Rectal smooth muscle tissue (tissue), 1 donor: ENCODE measurements around the gene LRMDA.
A peak's percentile ranks its signal among the peaks of the same experiment; 100 is the strongest.

Source experiments
- H3K27ac ChIP-seq: one replicate; pipeline ENCODE4 v1.7.0; 2013; ENCODE audit warnings: low read depth, low read length, inconsistent platforms
- H3K27me3 ChIP-seq: one replicate; pipeline ENCODE4 v1.7.0; 2013; ENCODE audit warnings: low read length; ENCODE audit not compliant: control insufficient read depth, insufficient read depth
- H3K36me3 ChIP-seq: one replicate; pipeline ENCODE4 v1.7.0; 2013; ENCODE audit warnings: low read length; ENCODE audit not compliant: control insufficient read depth, insufficient read depth
- H3K4me1 ChIP-seq: one replicate; pipeline ENCODE4 v1.7.0; 2013; ENCODE audit warnings: low read length; ENCODE audit not compliant: control insufficient read depth, insufficient read depth
- H3K4me3 ChIP-seq: one replicate; pipeline ENCODE4 v1.7.0; 2013; ENCODE audit warnings: low read length
- H3K9ac ChIP-seq: one replicate; pipeline ENCODE4 v1.7.0; 2013; ENCODE audit warnings: low read length

LRMDA gene

DNA sequence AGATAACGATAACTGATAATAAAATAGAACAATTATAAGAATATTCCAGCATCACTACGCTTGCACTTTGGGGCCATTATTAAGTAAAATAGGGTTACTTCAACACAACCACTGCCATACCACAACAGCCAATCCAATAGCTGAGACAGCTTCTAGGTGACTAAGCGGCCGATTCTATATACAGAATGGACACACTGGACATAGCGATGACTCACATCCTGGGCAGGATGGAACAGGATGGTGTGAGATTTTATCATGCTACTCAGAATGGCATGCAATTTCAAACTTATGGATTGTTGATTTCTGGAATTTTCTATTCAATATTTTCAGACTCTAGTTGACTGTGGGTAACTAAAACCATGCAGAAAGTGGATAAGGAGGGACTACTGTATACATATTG, 920.9 kb downstream of the LRMDA start:
- H3K36me3 ChIP-seq: no peaks in the 10 kb centered on the region
- H3K27ac ChIP-seq: no peak overlapping the region
- peaks cover 19% of the 10 kb centered on the region for H3K4me1 ChIP-seq
- no peak overlapping the region for H3K4me3 ChIP-seq
- no peaks in the 10 kb centered on the region for H3K27me3 ChIP-seq
- no peak overlapping the region for H3K9ac ChIP-seq

DNA sequence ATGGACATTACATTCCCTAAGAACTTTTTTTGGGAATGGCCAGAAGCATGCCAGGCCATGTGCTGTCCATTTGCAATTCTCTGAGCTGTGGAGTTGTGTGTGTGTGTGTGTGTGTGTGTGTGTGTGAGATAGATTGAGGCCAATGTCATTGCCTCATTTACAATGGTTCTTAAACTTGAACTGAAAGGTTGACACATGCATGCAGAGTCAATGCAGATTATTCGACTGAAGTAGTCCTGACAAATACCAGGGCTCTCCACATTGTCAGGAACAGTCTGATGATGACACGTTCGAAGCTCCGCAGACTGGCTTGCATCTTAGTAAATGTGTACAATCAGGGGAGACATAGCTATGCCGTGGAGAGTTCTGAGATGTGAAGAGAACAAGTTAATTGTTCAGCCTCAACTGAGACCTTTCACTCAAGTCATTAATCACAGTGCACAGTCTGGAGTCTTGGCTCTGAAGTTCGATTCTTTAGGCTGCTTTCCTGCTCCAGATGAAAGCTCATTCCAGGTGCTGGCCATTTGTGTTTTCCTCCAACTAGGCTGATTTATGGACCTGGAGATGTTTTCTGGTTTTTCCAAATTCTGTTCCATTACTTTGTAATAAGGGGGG, 921.9 kb downstream of the LRMDA start:
- Histone ChIP-seq H3K36me3 (no peaks in the 10 kb centered on the region), H3K27ac (peak overlapping the region; percentile 56), H3K27me3 (no peaks in the 10 kb centered on the region), H3K4me1 (peaks cover 19% of the 10 kb centered on the region), H3K4me3 (no peak overlapping the region), H3K9ac (no peak overlapping the region)

DNA sequence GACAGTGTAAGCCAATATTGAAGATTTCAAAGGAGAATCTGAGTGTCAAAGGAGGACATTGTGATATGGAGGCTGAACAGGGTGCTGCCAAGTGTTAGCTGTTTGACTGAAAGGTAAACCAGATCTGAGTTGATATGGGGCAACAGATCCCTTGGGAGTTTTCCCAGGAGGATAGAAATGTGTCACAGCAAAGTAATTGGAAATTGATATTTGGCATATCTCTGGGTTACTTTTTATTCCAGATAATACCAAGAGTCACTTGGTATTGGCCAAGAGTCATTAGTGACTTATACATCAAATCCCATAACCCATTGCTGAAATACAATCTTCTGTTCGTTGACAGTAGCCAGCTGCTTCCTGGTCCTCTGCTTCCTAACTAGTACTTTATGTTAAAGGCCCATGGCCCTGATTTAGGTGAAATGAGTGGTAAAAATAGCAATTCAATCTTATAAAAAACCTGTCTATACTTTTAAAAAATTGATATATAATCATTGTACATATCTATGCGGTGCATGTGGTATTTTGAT, 922.9 kb downstream of the LRMDA start:
- Histone ChIP-seq H3K4me1 (peaks cover 19% of the 10 kb centered on the region), H3K4me3 (no peak overlapping the region), H3K27ac (peak overlapping the region; percentile 30), H3K9ac (no peak overlapping the region), H3K36me3 (no peaks in the 10 kb centered on the region), H3K27me3 (no peaks in the 10 kb centered on the region)

DNA sequence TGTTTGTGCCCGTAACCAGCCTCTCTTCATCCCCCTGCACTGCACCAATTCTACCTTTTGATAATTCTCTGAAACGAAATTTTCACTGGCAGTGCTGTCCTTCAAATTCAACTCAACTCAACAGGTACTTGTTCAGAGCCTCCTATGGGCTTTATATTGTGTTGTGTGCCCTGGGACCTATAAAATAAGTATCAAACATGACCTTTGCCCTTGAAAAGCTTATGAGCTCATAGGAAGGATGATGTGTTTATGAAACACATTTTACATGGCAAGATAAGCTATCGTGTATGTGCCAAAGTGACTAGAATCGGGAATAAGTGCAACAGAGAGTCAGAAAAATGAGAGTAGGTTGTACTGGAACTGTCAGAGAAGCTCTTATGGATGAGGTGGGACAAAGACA, 923.5 kb downstream of the LRMDA start:
- H3K36me3 ChIP-seq: no peaks in the 10 kb centered on the region
- no peak overlapping the region for H3K9ac ChIP-seq
- H3K27ac ChIP-seq: no peak overlapping the region
- H3K4me3 ChIP-seq: no peak overlapping the region
- peaks cover 19% of the 10 kb centered on the region for H3K4me1 ChIP-seq
- no peaks in the 10 kb centered on the region for H3K27me3 ChIP-seq

DNA sequence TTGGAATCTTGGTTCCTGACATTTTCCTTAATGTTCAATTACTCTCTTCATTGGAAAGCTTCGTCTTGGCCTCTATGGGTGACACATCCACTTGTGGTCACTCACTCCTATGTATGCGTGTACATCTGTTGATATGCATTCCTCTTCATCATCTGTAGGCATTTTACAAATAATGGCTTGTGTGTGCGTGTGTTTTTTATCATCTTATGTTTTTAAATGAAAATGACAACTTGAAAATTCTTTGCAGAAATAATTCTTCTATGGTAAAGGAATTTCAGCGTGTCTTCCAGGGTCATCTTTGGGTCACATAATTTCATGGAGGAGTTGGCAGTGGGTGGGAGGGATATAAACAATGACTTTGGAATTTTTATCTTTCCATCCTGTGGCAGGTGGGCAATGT, 925.1 kb downstream of the LRMDA start:
- no peak overlapping the region for H3K4me3 ChIP-seq
- H3K27me3 ChIP-seq: no peaks in the 10 kb centered on the region
- peaks cover 8% of the 10 kb centered on the region for H3K4me1 ChIP-seq
- H3K9ac ChIP-seq: no peak overlapping the region
- H3K36me3 ChIP-seq: no peaks in the 10 kb centered on the region
- H3K27ac ChIP-seq: no peak overlapping the region

DNA sequence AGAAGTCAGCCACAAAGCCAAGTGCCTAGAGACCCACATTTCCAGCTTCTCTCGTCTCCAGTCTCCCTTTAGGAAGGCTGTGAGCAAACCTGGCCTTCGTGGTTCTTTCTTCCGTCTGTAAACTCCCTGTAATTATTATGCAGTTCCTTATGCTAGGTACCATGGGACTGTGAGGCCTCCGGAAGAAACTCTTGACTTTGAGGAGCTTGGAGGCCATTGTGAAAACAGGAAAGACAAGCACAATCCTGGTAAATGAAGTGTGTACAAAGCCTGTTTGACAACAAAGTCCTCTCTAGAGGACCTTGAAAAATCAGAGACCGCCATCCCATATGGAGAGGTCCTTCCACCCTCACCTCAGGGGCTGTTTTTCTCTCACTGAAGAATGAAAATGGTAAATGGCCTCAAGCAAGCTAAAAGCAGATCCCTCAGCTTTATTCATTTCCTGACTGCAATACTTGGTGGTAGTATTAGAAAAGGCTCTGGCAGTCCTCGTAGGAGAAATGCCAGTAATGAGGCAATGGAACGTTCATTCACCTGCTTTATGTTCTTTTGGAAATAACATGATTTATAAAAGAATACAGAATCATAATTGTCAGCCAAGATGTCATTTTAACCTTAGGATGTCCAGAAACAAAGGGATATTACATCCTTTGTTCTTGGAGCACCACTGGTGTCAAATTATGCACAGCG, 926.4 kb downstream of the LRMDA start:
- Histone ChIP-seq H3K4me1 (peaks cover 4% of the 10 kb centered on the region), H3K27ac (no peak overlapping the region), H3K9ac (no peak overlapping the region), H3K27me3 (no peaks in the 10 kb centered on the region), H3K36me3 (no peaks in the 10 kb centered on the region), H3K4me3 (no peak overlapping the region)

DNA sequence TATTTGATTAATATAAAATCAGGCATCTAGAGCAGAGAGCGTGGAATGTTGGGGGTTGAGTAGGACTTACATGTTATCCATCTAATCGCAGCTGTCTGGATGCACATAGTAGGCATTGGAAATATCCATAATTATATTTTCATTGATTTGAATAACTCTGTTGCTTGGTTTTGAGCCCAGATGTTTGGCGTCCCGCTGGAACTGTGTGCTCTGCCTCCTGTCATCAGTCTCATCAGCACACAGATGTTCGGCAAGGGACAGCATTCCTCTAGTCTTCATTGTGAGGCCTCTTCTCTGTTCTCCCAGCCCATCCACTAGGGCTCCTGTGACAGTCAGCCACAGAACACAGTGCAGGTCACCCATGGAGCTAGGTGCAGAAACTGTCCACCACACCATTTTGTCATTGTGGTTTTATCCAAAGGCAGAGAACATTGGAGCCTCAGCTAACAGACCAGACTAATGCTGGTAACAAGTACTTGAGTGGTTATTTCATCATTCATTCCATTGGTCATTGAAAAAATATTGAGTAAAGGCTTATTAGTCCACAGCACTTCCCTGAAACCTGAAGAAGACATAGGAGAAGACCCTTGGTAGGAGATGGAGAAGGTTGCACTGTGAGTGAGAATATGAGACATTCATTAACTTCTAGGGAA, 927.4 kb downstream of the LRMDA start:
- Histone ChIP-seq H3K27me3 (no peaks in the 10 kb centered on the region), H3K9ac (no peak overlapping the region), H3K36me3 (no peaks in the 10 kb centered on the region), H3K4me1 (no peaks in the 10 kb centered on the region), H3K27ac (no peak overlapping the region), H3K4me3 (no peak overlapping the region)

DNA sequence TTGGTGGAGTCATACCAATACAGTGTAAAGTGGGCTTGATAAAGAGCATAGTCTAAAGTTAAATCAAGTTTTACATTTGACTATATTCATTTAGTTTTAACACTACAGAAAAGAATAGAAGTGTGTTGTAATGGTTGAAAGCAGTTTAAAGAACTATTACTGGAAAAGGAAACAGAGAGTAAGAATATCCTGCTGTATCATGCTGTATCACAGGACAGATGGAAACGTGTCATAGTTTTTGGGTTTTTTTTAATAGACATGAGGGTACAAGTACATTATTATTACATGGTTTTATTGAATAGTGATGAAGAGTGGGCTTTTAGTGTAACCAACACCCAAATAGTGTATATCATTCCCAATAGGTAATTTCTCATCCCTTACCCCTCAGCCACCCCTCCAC, 944.3 kb downstream of the LRMDA start:
- Histone ChIP-seq H3K27me3 (no peaks in the 10 kb centered on the region), H3K4me1 (no peaks in the 10 kb centered on the region), H3K4me3 (no peak overlapping the region), H3K36me3 (no peaks in the 10 kb centered on the region), H3K9ac (no peak overlapping the region), H3K27ac (no peak overlapping the region)

DNA sequence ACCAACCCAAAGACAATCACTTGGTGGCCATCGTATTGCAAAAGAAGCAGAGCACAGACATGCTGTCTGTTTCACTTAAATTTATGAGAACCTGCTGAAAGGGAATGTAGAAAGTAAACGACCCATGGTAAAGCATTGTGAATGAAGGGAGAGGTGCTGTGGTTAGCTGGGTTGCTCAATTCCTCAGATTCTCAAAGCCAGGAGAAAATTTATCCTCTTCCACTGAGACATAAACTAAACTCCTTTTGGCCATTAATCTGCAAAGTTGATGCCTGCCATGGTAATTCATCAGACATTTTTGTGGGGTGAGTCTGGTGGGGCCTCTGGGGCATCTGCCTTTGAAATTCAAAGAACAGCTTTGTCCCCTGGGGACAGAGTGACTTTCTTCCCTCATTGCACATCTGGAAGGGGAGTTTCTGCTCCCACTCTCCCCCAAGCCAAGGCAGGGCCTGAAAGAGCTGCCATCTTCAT, 951.0 kb downstream of the LRMDA start:
- Histone ChIP-seq H3K9ac (no peak overlapping the region), H3K27ac (no peak overlapping the region), H3K36me3 (no peaks in the 10 kb centered on the region), H3K27me3 (no peaks in the 10 kb centered on the region), H3K4me3 (no peak overlapping the region), H3K4me1 (peaks cover 3% of the 10 kb centered on the region)

DNA sequence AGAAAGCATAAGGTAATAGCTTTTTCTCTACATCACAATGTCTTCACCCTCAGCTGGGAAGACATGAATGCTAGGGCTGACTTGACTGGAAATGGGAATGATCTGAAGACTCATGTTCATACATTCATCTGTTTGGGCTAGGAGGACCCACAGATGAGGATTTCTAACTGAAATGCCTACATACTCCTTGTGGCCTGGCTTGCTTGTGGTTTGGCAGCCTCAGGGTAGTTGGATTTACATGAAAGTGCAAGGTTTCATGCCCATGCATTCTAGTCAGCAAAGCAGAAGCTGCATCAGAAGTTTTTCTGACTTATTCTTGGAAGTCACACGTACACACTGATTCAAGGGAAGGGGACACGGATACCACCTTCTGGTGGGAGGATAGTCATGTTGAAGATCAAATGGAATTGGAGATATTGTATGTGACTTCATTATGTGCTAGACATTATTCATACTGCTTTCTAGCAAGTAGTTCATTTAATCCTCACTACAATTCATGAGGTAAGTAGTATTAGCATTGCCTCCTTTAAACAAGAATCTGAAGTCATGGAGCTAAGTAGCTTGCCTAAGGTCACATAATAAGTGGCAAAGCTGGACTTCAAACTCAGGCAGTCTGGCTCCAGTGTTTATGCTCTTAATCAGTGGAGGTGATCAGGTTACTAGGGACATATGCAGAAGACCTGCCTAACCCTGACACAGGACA, 957.0 kb downstream of the LRMDA start:
- no peaks in the 10 kb centered on the region for H3K4me1 ChIP-seq
- no peaks in the 10 kb centered on the region for H3K36me3 ChIP-seq
- no peak overlapping the region for H3K27ac ChIP-seq
- H3K4me3 ChIP-seq: no peak overlapping the region
- no peaks in the 10 kb centered on the region for H3K27me3 ChIP-seq
- H3K9ac ChIP-seq: no peak overlapping the region

DNA sequence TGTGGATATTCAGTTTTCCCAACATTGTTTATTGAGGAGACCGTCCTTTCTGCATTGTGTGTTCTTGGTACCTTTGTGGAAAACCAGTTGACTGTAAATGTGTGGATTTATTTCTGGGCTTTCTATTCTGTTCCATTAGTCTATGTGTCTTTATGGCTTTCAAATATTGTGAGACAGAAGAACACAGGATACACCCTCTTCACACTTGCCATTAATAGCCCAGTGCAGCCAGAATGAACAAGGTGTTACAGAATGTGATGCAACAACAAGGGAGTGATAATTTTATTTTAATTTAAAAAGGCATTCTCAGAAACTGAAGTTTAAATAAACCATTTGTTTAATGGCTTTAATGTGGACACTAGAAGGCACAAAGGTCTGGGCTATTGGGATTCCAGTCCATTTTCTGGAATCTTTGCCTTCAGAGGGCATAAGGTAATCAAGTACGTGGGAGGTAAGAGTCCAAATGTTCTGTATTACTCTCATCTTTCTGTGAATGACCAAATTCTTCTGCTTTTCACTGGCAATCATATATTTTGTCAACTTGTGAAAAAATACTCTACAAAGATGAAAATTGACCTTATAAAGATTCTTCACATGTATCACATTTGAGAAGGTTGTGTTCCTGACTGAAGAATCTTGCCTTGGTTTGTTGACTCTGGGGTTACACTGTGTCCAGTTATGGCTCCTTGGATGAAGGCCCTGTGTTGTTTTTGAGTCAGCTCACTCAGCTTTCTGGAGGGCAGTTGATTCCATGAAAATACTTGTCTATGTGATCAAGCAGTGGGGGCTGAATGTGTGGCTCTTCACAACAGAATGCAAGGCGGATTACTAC, 962.7 kb downstream of the LRMDA start:
- Histone ChIP-seq H3K27ac (no peak overlapping the region), H3K4me1 (peaks cover 17% of the 10 kb centered on the region), H3K27me3 (no peaks in the 10 kb centered on the region), H3K4me3 (no peak overlapping the region), H3K9ac (no peak overlapping the region), H3K36me3 (no peaks in the 10 kb centered on the region)

DNA sequence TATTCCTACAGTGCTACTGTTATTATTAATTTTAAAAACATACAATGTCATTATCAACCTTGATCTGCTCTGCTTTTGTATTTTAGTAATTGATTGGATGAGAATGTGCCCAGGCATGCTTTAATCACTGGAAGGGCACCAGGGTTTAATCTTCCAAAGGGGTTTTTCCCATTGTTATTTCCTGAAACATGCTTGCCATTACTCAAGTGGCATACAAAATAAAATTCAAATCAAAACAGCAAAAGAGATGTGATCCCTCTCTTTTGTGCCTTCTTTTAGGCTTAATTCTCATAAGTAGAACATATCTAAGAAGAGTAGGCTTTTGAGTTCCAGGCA, 963.3 kb downstream of the LRMDA start:
- H3K27ac ChIP-seq: no peak overlapping the region
- no peak overlapping the region for H3K4me3 ChIP-seq
- H3K4me1 ChIP-seq: peaks cover 19% of the 10 kb centered on the region
- no peaks in the 10 kb centered on the region for H3K27me3 ChIP-seq
- H3K9ac ChIP-seq: no peak overlapping the region
- no peaks in the 10 kb centered on the region for H3K36me3 ChIP-seq
